Breast epithelium (tissue), 4 donors: ENCODE measurements around the gene PTPRA. TPM values are rescaled to one million over a fixed set of nuclear protein-coding genes. Genes with fewer than 3 reads are reported as not detected.

Experiments
- DNase-seq, 2 donors: peaks; one replicate each; pipeline ENCODE4 v3.0.0-alpha.2; 2019; ENCODE audit warnings: low spot score in 2 of 2
- H3K27ac ChIP-seq, 2 donors: fragments of 200-600 bp; sonication (generic) in 1 of 2; one replicate each; pipeline ENCODE4 v1.5.1; 2016 to 2019; ENCODE audit warnings: mild to moderate bottlenecking in 1 of 2
- H3K27me3 ChIP-seq, 2 donors: fragments of 200-600 bp; sonication (generic) in 1 of 2; one replicate each; pipeline versions ENCODE4 v1.5.1 to v1.6.0; 2017 to 2019; ENCODE audit warnings: control low read depth in 1 of 2, mild to moderate bottlenecking in 1 of 2
- H3K36me3 ChIP-seq: fragments of 200-600 bp; one replicate; pipeline ENCODE4 v1.5.1; 2019
- H3K4me1 ChIP-seq, 2 donors: fragments of 200-600 bp; sonication (generic); one replicate each; pipeline ENCODE4 v1.5.1; 2016 to 2019; ENCODE audit warnings: control low read depth in 1 of 2
- H3K4me3 ChIP-seq, 3 donors: fragments of 200-600 bp; sonication (generic); 1 replicate in 2 of 3; 2 replicates in 1 of 3; pipeline ENCODE4 v1.5.1; 2016 to 2019; ENCODE audit warnings: mild to moderate bottlenecking in 3 of 3, moderate library complexity in 2 of 3
- H3K9me3 ChIP-seq, 2 donors: fragments of 200-600 bp; sonication (generic) in 1 of 2; one replicate each; pipeline ENCODE4 v1.5.1; 2016 to 2019; ENCODE audit warnings: control low read depth in 1 of 2
- CTCF ChIP-seq, 3 donors: fragments of 450-650 bp; IDR thresholded peaks; one replicate each; pipeline ENCODE4 v1.5.1; 2016 to 2017; ENCODE audit warnings: antibody characterized with exemption in 3 of 3, mild to moderate bottlenecking in 3 of 3, moderate library complexity in 3 of 3
- POLR2A ChIP-seq: fragments of 450-650 bp; IDR thresholded peaks from one replicate; pipeline ENCODE4 v1.6.1; 2016; ENCODE audit warnings: antibody characterized with exemption, mild to moderate bottlenecking, moderate library complexity
- POLR2AphosphoS5 ChIP-seq, 3 donors: sonication (generic); formaldehyde crosslinking; IDR thresholded peaks; one replicate each; pipeline ENCODE4 v1.6.1; 2017; ENCODE audit warnings: antibody characterized with exemption in 3 of 3
- intact Hi-C: fragments of 100-400 bp; cut with DNase I; formaldehyde crosslinking; loops from one replicate; pipeline ENCODE4 v1.15.1; 2023; ENCODE audit warnings: low total_unique reads
- total RNA-seq, 3 donors: library from RNA; depleted of rRNA; stranded (reverse); fragments of >200 nt; gene quantifications; one replicate each; pipeline ENCODE4 v1.1.0, GENCODE V29; 2016

PTPRA gene
- total RNA-seq, 3 donors from 2014 or later, result 89.1 to 102 (median 96.0) TPM

DNA sequence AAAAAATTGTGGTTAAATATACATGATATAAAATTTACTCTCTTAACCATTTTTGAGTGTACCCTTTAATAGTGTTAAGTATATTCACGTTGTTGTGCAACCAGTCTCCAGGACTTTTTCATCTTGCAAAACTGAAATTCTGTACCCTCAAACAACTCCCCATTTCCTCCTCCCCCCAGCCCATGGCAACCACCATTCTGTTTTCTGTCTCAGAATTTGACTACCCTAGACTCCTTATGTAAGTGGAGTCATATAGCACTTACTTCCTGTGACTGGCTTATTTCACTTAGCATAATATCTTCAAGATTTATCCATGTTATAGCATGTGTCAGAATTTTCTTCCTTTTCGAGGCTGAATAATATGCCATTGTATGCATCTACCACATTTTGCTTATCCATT lies 27.7 kb upstream of the PTPRA start:
- intact Hi-C loops, result no loop called here
- Histone ChIP-seq H3K4me1 (no peaks in the 10 kb centered on the region), H3K27me3 (no peaks in the 10 kb centered on the region), H3K27ac (no peak overlapping the region), H3K4me3 (no peak overlapping the region), H3K36me3 (no peaks in the 10 kb centered on the region), H3K9me3 (no peaks in the 10 kb centered on the region)
- no peak for DNase-seq
- TF ChIP-seq POLR2AphosphoS5 (IDR thresholded peaks at IDR 0.05) (no peak), CTCF (IDR thresholded peaks at IDR 0.05) (no peak), POLR2A (no peak)

DNA sequence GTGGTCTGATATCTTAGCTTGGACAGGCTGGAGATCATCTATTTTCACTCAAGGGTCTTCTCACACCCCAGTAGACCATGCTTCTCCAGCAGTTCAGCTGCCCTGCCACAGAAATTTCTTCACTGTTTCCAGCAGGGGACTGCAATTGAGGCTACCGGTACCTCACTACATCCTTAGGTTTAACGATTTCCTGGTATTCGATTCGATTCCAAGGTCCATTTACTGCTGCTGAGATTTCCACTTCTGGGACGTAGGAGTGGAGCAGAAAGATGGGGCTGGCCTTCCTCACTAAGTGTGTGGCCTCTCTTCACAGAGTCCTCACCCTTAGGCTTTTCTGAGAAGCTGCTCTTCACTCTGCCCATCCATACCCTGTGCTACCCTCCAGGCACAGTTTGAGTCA lies 26.6 kb upstream of the PTPRA start:
- Histone ChIP-seq H3K4me1 (no peaks in the 10 kb centered on the region), H3K4me3 (no peak overlapping the region), H3K36me3 (no peaks in the 10 kb centered on the region), H3K27ac (no peak overlapping the region), H3K9me3 (no peaks in the 10 kb centered on the region), H3K27me3 (no peaks in the 10 kb centered on the region)
- no peak for TF ChIP-seq POLR2AphosphoS5 (IDR thresholded peaks at IDR 0.05)
- no peak for TF ChIP-seq POLR2A
- TF ChIP-seq CTCF (IDR thresholded peaks at IDR 0.05), result no peak
- DNase-seq, result no peak
- intact Hi-C loops, result no loop called here

DNA sequence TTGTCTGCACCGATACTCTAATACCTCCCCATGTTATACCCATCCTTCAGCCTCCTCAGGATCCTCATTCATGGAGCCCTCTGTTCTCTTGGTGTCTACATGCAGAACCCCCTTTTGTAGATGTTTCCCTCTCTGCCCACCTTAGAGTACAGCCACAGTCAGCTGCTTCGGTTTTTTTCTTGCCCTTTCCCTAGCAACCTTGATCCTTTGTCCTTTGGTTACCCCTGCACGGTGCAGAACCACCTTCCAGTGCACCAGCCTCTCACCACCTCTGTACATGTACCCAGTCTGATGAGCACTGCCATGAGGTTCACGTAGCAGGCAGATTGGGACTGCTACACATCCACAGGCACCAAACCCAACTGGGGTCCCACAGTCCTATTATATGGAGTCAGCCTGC lies 25.5 kb upstream of the PTPRA start:
- intact Hi-C loops, result no loop called here
- DNase-seq, result no peak
- Histone ChIP-seq H3K36me3 (no peaks in the 10 kb centered on the region), H3K27me3 (no peaks in the 10 kb centered on the region), H3K4me1 (no peaks in the 10 kb centered on the region), H3K9me3 (no peaks in the 10 kb centered on the region), H3K27ac (no peak overlapping the region), H3K4me3 (no peak overlapping the region)
- no peak for TF ChIP-seq CTCF (IDR thresholded peaks at IDR 0.05)
- TF ChIP-seq POLR2AphosphoS5 (IDR thresholded peaks at IDR 0.05), result no peak
- no peak for TF ChIP-seq POLR2A

DNA sequence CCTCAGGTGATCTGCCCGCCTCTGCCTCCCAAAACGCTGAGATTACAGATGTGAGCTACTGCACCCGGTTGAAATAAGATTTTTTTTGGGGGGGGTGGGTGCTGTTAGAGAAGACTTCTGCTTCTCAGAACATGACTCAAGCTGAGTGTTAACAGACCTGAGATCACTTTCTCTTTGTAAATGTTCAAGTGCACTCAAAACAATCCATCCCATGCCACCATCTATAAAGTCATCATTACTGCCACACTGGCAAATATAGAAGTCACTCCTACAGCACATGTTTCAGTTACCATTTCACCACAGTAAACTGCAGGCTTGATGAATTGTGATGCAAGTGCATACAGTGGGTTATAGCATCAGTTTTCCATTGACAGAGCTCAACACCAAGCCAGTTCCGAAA lies 23.8 kb upstream of the PTPRA start:
- Histone ChIP-seq H3K9me3 (no peaks in the 10 kb centered on the region), H3K27ac (no peak overlapping the region), H3K4me3 (no peak overlapping the region), H3K36me3 (no peaks in the 10 kb centered on the region), H3K27me3 (no peaks in the 10 kb centered on the region), H3K4me1 (no peaks in the 10 kb centered on the region)
- intact Hi-C loops, result no loop called here
- no peak for DNase-seq
- no peak for TF ChIP-seq CTCF (IDR thresholded peaks at IDR 0.05)
- no peak for TF ChIP-seq POLR2A
- TF ChIP-seq POLR2AphosphoS5 (IDR thresholded peaks at IDR 0.05), result no peak

DNA sequence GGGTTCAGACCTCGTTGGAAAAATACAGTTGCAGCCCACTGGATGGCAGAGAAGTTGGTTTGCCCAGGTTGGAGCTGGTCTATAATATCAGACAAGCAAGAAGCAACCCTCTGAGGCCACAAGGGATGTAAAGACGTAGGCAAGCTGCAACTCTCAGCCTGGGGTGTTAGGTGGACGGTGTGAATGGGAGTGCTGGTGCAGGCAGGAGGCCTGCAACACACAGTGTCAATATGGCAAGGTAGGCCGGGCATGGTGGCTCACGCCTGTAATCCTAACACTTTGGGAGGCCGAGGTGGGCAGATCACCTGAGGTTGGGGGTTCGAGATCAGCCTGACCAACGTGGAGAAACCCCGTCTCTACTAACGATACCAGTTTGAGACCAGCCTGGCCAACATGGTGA lies 22.2 kb upstream of the PTPRA start:
- Histone ChIP-seq H3K36me3 (no peaks in the 10 kb centered on the region), H3K27ac (no peak overlapping the region), H3K4me1 (no peaks in the 10 kb centered on the region), H3K4me3 (no peak overlapping the region), H3K27me3 (no peaks in the 10 kb centered on the region), H3K9me3 (no peaks in the 10 kb centered on the region)
- no peak for DNase-seq
- no peak for TF ChIP-seq POLR2A
- intact Hi-C loops, result no loop called here

- Histone ChIP-seq H3K27ac (no peak overlapping the region), H3K36me3 (no peaks in the 10 kb centered on the region)
- intact Hi-C loops, result no loop called here
Measured at GRCh38 chr20:2858591-2858990, 14.7 kb upstream of the PTPRA start.

More at GRCh38 chr20:2858591-2858990, 14.7 kb upstream of the PTPRA start:
- TF ChIP-seq POLR2A (no peak), POLR2AphosphoS5 (IDR thresholded peaks at IDR 0.05) (no peak)
- Histone ChIP-seq H3K9me3 (no peaks in the 10 kb centered on the region), H3K27me3 (no peaks in the 10 kb centered on the region), H3K4me1 (no peaks in the 10 kb centered on the region), H3K4me3 (no peak overlapping the region)
- no peak for DNase-seq
